Stomach (tissue), 4 donors: ENCODE data around the gene LIMS2.

Source experiments
- EP300 ChIP-seq: sonication (generic); formaldehyde crosslinking; IDR thresholded peaks from one replicate; pipeline ENCODE4 v1.6.1; 2017; ENCODE audit warnings: antibody characterized with exemption
- POLR2AphosphoS5 ChIP-seq, 3 donors: sonication (generic); formaldehyde crosslinking; IDR thresholded peaks; one replicate each; pipeline ENCODE4 v1.6.1; 2016; ENCODE audit warnings: antibody characterized with exemption in 3 of 3
- TF ChIP-seq, protein P1 (sequence below), 7 experiments: fragments of 450-650 bp in 4 of 7; fragments of 200-600 bp in 3 of 7; sonication (generic) in 3 of 7; IDR thresholded peaks; one replicate each; pipeline ENCODE4 v1.5.1; 2016 to 2019; ENCODE audit warnings: antibody characterized with exemption in 7 of 7, control low read depth in 2 of 7, mild to moderate bottlenecking in 1 of 7

DNA sequence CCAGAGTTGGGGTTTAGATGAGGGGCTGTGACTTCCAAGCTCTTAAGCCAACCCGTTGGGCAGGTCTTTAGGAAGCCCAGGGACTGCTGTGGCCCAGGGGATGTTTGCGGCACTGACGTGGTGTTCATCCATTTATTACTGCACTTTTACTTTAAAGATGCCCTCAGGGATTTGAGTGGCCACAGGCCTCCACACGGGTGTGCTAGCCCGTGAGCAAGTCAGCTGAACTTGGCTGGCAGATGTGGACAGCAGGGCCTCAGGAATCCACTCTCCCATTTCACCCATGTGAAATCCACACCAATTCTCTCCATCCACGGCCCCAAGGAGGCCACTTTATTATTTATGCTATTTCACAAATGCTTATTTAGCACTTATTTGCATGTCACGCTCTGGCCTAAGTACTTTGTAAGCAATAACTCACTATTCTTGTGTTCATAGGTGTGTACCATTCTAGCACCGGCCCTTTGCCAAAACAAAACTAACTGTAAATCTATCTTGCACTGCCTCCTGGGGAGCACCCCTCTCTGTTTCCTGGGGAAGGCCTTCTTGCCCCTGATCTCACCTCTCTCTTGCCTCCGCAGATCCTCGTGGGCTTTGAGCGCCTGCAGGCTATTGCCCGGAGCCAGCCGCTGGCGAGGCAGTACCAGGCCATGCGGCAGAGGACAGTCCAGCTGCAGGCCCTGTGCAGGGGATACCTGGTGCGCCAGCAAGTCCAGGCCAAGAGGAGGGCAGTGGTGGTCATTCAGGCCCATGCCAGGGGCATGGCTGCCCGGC is 68.5 kb downstream of the LIMS2 start:
- TF ChIP-seq, protein P1, sequence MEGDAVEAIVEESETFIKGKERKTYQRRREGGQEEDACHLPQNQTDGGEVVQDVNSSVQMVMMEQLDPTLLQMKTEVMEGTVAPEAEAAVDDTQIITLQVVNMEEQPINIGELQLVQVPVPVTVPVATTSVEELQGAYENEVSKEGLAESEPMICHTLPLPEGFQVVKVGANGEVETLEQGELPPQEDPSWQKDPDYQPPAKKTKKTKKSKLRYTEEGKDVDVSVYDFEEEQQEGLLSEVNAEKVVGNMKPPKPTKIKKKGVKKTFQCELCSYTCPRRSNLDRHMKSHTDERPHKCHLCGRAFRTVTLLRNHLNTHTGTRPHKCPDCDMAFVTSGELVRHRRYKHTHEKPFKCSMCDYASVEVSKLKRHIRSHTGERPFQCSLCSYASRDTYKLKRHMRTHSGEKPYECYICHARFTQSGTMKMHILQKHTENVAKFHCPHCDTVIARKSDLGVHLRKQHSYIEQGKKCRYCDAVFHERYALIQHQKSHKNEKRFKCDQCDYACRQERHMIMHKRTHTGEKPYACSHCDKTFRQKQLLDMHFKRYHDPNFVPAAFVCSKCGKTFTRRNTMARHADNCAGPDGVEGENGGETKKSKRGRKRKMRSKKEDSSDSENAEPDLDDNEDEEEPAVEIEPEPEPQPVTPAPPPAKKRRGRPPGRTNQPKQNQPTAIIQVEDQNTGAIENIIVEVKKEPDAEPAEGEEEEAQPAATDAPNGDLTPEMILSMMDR (IDR thresholded peaks at IDR 0.05), result no peak
- TF ChIP-seq EP300 (no peak), POLR2AphosphoS5 (IDR thresholded peaks at IDR 0.05) (no peak)
